Omental fat pad (tissue), 4 donors: Measurements from ENCODE around the gene PRR35. TPM values are rescaled to one million over a fixed set of nuclear protein-coding genes. Genes with fewer than 3 reads are reported as not detected.

Source experiments
- ATAC-seq: fragments of 150-250 bp; one replicate; pipeline ENCODE4 v1.9.1; 2016; ENCODE audit warnings: mild to moderate bottlenecking, moderate library complexity; ENCODE audit not compliant: low FRiP score
- DNase-seq: peaks from one replicate; pipeline ENCODE4 v3.0.0-alpha.2; 2019; ENCODE audit warnings: low spot score
- CTCF ChIP-seq, 3 donors: fragments of 450-650 bp; IDR thresholded peaks; one replicate each; pipeline ENCODE4 v1.5.1; 2016 to 2017; ENCODE audit warnings: antibody characterized with exemption in 3 of 3, mild to moderate bottlenecking in 3 of 3, moderate library complexity in 2 of 3
- total RNA-seq, 4 donors: library from RNA; depleted of rRNA; stranded (reverse); fragments of >200 nt; gene quantifications; one replicate each; pipeline ENCODE4 v1.1.0, GENCODE V29; 2016

Gene PRR35
- total RNA-seq, 4 donors from 2014 or later, result 0.19 TPM; not detected in 3

DNA sequence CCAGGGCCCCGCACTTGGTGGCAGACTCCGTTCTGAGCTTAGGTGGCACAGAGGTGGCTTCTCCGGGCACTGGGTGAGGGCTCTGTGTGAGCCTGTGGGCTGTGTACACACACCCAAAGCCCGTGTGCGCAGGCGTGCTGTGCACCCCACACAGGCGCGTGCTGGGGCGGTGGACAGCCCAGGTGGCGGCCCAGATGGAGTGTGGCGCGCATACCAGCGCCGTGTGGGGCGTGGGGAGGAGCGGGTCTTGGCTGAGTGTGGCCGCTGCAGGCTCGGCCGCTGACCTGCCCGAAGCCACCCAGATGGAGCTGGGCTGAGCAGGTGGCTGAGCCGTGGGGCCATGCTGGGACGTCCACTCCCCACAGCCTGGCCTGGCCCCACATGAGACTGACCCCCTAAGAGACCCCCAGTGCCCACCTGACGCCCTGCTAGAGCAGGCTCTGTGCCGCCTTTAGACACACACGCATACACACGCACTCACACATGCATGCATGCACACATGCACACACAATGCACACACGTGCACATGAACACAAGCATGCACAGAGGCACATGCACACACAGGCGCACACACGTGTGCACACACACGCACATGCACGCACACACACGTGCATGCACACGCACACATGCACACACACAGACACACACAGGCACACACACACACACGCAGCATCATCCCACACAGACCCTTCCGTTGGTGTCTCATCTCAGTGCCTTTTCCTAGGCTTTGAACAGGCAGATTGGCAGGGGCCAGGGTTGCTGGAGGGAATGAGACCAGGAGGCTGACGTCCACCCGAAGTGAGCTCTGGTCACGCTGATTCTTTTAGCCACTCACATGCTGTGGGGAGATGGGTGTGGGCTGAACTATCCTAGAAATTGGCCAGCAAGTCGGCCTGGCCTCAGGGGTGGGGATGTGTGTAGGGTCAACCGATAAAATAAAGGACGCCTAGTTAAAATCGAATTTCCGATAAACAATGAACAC, 2.1 kb downstream of the PRR35 start:
- TF ChIP-seq CTCF (IDR thresholded peaks at IDR 0.05), result no peak
- DNase-seq (no peak), ATAC-seq (no peak)

DNA sequence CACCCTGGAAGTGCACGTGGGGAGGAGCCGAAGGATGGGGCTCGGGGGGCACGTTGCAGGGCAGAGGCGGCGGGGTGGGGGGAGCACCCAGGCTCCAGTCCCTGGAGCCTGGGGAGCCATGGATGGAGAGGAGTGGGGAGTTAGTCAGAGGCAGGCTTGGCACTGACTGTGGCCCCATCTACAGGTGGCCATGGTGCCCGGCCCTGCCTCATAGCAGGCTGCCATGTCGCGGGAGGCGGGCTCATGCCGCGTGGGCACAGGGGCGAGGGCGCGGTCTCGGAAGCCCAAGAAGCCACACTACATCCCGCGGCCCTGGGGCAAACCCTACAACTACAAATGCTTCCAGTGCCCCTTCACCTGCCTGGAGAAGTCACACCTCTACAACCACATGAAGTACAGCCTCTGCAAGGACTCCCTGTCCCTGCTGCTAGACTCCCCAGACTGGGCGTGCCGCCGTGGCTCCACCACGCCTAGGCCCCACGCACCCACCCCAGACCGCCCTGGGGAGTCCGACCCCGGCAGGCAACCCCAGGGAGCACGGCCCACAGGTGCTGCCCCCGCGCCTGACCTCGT, 3.0 kb downstream of the PRR35 start:
- no peak for DNase-seq
- no peak for TF ChIP-seq CTCF (IDR thresholded peaks at IDR 0.05)
- no peak for ATAC-seq

DNA sequence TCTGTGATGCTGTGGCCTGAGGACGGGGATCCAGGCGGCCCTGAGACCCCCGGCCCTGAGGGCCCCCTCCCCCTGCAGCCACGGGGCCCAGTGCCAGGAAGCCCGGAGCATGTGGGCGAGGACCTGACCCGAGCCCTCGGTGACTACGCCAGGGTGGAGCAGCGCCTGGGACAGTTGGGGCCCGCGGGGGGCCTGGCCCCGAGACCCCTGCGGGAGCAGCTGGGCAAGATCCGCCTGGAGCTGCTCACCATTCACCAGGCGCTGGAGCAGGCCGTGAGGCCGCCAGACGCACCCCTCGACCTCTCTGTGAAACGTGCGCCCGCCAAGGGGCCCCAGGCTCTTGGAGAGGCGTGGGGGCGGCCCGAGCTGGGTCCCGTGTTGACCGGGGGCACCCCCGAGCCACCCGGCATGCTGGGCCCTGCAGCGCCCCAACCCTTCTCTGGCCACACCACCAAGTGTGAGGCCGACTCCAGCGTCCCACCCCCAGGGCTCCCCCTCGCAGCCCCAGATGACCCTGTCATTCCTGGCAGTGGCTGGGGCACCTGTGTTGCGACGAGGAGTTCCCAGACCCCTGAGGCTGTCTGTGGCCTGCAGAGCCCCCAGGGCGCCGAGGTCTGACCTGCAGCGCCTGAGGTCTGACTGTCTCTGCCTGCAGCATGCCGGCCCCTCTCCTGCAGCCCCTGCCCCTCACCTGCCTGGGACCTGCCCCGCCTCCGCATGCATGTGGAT, 4.7 kb downstream of the PRR35 start:
- TF ChIP-seq CTCF (IDR thresholded peaks at IDR 0.05), result no peak

DNA sequence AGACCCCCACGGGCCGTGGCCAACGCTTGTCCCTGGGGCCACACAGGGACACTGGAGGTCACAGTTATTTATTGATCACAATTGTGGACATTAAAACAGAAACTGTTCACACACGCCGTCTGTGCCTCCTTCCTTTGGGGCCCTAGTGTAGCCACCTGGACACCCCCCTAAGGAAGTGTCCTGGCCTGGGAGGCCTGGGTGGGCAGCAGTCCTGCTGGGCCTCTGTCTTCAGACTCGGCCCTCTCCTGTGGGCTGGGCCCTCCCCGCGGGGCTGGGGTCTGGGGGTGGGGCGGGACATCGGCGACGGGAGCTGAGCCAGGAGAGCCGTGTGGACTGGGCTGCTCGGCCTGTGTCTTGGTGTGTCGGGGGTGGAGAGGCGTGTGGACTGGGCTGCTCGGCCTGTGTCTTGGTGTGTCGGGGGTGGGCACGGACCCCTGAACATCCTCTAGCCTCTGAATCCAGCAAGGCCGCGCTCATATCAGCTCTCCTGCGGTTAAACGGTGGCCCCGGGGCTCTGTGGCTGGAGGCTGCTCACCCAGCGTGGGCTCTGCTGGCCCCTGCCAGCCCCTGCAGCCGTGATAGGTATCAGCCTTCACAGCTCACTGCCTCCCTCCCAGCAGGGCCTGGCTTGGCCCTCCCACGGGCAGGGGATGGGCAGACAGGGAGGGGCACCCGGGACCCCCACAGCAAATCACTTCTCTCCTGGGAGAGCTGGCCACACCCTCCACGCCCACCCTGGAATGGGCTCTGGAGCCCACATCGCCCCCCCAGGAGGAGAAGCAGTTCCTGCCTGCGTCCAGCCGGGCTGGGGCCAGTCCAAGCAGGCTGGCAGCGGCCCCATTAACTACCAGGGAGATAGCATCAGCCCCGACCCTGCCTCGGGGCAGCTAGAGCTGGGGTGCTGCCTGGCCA, 5.5 kb downstream of the PRR35 start:
- DNase-seq (no peak), ATAC-seq (no peak)
- TF ChIP-seq CTCF (IDR thresholded peaks at IDR 0.05), result no peak

More for the DNA sequence above, 4.7 kb downstream of the PRR35 start:
- ATAC-seq, result no peak
- DNase-seq, result no peak

DNA sequence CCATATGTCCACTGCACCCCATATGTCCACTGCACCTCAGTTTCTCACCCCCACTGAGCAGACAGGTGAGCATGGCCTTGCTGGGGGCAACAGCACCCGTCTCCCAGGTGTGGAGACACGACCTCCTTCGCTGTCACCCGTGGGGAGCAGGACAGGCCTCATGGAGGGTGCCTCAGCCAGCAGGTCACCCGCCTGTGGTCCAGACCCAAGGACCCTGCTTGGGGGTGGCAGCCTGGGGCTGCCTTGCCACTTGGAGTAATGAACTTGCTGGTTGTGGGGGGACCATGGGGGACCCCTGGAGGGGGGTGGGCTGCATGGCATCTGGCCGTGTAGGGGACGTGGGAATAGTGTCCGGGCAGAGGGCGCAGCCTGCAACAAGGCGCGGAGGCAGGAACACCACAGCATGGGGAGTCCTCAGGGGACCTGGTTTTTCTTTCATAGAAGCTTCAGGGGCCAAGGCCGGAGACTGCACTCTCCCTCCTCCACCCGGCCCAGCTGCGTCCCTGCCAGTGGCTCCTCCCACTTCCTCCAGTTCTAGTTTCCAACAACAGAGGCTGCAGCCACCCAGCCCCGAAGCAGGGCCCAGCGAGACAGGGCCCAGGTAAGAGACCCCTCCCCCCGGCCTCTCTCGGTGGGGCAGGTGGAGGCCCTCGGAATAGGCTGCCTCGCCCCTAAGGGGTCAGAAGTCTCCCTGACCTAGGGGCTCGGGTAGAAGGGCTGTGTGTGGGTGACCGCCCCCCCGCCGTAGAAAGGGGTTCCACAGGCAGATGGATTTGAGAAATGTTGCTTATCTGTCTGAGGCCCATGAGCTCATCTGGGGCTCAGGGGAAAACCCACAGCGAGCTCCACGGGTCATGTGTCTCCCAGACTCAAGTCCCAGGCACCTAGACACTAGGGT, 6.5 kb downstream of the PRR35 start, which contains the start of gene NHLRC4:
Gene NHLRC4, plus strand, starts transcription at position 531 of the 898 bp plus-strand sequence. CDS start 1,043 bp downstream, outside the sequence.
- peak; percentile 35 for DNase-seq

More for the DNA sequence above, 6.5 kb downstream of the PRR35 start, which contains the start of gene NHLRC4:
- ATAC-seq, result no peak
- no peak for TF ChIP-seq CTCF (IDR thresholded peaks at IDR 0.05)
